ENCODE results near the gene KIAA1549.
"Not testable (repeated sequence)": the region's sequence is repeated elsewhere in the genome, so short reads cannot be mapped to it uniquely, and the experiment has no call there.

KIAA1549 gene

DNA sequence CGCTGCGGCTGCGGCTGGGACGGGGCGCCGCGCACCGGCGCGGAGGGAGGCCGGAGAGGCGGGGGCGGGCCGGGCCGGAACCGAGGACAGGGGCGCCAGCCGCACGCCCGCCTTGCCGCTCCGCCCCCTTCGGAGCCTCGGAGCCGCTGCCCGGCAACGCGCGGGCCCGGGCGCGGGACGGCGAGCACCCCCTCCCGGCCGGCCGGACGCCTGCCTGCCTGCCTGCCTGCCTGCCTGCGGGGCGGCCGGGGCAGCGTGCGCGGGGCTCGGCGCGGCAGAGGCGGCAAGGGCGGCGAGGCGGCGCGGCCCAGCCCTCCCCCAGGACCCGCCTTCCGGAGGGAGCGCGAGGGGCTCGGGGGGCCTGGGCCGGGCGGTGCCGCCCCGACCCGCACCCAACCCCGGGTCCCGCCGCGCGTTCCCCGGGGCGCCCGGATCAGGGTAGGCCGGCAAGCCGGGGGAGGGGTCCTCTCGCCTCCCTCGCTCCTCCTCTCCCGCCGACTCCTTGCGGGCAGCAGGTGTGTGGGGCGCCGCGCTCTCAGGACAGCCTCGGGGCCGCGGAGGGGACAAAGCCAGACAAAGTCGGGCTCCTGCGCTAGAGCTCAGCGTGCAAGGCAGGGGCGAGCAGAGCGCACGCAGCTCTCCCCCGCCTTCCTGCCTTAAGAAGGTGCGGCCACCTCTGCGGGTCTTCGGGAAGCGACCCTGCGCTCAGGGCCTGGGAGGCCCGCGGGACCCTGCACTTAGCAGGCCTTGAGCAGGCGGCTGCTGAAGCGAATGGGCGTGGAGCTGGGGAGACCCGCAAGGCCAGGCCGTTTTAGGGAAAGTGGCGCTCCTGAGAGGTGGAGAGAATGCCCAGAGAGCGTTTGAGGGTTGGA is at the start of gene KIAA1549:
Gene KIAA1549 (minus strand): TSS at position 58 of the 872 bp plus-strand sequence. CDS start 120 bp downstream, outside the sequence.
- DNase-seq: no peak

DNA sequence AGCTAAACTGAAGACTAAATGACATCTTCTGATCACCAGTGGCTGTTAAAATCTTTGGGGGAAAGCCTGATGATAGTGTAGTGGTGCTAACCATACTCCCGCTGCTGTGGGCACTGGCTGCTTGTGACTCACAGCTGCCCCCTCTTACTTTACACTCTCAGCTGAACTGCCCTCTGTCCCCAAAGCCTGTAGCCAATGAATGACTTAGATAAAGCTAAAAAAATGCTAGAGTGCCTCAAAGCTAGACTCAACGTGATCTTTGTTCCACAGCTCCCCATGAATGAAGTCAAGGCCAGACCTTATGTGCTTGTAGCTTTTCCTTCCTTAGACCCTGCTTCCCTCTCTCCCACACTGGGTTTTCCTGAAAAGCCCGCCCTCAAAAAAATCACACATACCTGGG is 48.2 kb upstream of the KIAA1549 start:
- no peak for DNase-seq

DNA sequence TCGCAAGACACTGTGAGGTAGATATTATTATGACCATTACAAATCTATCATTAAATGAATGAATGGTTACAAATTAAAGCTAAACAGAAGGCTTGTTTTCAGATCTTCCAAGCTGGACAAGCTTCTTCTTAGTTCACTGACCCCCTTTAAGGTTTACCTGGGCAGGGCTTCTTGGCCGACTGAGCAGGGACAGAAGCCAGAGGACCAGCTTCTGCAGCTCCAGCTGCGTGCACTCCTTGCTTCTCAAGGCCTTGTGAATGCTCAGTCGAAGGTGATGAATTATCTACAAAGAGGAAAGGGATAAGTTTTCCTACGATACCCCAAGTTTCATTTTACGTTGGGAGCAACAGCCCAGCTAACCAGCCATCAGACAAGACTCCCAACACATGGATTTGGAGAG is 45.4 kb upstream of the KIAA1549 start:
- no peak for DNase-seq

DNA sequence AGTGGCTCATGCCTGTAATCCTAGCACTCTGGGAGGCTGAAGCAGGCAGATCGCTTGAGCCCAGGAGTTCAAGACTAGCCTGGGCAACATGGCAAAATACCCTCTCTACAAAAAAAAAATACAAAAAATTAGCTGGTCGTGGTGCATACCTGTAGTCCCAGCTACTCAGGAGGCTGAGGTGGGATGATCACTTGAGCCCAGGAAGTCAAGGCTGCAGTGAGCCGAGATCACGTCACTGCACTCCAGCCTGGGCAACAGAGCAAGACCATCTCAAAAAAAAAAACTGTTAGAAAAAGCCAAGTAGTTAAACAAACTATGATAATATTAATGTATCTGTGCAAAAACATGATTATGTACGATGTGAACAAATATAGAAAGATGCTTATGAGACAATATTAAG is 44.7 kb upstream of the KIAA1549 start:
- DNase-seq: not testable (repeated sequence)

DNA sequence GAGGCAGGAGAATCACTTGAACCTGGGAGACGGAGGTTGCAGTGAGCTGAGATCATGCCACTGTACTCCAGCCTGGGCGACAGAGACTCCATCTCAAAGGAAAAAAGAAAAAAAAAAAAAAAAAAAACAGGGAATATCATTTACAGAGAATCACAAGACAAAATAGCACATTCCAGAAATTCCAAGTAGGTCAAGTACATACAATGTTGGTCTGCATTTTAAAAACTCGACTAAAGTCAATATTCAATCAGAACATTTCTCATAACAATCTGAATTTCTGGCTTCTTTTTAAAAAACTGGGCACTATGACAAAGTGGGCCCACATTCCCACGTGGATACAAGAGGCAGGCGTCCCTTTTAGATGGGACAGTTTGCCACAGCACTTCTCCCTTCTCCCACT is 41.9 kb upstream of the KIAA1549 start:
- DNase-seq: no peak

DNA sequence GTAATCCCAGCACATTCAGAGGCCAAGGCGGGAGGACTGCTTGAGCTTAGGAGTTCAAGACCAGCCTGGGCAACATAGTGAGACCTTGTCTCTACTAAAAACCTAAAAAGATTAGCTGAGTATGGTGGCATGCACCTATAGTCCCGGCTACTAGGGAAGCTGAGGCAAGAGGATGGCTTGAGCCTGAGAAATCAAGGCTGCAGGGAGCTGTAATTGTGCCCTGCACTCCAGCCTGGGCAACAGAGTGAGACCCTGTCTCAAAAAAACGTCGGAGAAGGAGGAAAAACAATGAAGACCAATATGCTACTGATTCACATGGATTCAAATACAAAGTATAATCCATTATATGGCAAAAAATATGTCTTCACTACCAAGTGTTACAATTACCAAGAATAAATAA is 41.1 kb upstream of the KIAA1549 start:
- no peak for DNase-seq

DNA sequence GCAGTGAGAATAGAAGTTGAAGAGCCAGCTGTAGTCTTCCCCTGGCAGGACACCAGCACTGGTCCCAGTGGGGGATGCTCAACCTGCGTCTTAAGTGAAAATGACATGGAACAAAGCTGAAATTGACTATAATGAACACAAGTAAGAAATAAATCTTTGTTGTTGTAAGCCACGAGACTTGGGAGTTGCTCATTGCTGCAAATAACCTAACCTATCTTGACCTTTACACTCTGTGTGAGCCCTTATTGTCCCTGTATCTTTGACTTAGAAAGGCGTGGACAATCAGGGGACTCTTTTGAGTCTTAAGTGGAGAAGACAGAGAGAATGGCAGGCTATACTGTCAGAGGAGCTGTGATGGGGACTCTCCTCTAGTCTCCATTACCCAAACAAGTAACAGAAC is 37.7 kb upstream of the KIAA1549 start:
- no peak for DNase-seq

DNA sequence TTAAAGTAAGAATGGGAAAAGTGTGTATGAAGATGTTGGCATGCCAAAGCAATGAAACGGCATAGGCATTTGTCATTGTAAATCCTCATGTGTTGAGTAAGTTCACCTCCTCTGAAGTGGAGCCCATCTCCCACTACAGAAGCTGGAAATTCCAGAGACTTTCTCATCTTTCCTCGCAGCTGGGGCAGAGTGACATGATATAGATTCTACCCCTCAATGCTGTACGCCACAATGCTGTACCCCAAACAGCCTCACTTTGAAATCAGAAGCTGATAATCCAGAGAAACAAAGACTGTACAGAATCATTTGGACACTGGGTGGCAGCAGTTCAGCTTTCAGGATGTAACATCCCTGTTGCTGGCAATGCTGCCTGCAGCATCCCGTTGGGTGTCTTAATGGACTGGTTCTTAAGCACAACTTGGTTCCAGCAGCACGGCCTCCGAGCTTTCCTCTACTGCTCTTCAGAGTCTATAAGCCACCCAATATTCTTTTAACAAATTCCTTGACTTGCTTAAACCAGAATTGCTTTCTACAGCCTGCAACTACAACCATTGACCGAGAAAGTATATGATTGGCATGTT is 35.8 kb upstream of the KIAA1549 start:
- DNase-seq: peak; percentile 26

DNA sequence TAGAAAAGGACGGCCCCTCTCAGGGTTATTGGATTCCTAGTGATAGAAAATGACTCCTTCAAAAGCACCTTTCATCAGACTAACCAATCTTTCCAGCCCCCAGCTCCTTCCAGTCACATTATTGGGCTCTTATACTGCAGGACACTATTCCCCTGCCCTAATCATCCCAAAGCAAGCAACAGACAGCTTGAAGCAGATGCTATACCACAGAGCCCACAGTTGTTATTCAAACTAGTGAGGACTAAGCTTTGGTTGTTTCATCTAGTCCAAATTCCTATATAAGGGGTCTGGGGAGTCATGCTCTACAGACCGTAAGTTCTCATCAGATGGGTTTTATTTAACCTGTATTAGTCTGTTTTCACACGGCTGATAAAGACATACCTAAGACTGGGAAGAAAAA is 30.2 kb upstream of the KIAA1549 start:
- DNase-seq: no peak

DNA sequence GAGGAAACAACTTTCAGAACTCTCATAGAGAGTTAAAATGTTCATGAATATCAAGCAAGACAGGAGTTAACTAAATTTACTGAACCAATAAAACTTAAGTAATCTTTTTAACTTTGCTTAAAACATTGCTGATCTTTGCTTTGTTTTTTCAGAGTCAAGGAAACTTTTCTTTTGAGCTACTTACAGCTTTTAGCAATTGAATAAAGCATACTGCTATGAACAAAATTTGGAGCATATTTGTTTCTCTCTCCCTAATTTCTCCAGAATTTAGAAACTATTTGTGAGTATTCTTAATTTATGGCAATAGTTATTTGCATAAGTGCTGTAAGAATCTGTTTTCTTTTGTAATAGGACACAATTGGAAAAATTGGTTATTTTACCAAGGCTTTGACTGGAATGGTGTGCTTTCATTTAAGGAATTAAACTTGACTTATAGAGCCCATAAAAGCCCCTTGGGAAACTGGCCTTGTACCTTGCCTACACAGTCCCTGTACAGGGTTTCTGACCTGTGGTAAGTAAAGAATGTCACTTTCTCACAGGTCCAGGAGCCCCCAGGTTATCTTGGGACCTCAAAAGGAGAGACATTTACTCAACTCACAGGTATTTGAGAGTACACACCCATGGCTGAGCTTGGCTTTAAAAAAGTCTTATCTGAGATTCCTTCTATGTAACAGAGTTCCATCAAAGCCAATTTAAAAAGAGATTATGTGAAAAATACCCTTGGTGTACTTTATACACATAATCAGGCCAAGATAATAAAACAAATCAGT is 23.3 kb upstream of the KIAA1549 start:
- no peak for DNase-seq

DNA sequence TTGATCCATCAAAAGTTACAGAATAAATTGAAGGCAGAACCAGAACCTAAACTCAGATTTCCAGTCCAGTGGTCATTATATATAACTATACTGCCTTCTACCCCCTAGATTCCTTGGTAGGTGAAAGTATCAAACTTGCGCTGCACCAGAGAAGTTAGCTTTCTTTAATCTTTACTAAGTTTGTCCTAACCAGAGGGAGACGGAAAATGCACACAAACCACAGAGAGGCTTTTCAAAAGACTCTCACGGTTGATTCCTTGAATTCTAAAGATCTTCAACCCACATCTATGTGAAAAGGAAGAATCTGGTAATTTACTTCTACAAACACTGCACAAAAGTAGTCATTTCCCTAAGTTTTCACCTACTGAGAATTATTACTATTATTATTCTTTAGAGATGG is 18.2 kb upstream of the KIAA1549 start:
- DNase-seq: no peak

DNA sequence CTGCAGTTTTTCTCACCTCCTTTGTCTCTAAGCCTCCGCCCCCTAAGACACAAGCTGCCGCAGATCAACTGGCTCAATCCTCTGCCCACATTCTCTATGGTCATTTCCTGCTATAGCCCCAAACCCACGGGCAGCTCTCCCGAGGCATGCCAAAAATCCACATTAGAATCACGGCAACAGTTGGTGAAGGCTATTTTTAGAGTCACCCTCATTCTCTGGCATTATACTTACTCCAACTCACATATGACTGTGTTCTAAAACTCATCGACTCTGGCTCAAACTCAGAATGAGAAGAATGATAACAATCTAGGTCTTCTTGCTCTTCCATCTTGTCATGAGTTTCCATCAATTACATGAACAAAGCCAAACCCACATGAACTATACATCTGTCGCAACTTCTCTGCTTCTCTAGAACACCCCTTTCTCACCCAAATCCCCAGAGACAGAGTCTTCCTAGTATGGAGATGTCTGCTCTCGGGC is 10.9 kb upstream of the KIAA1549 start:
- DNase-seq: no peak

DNA sequence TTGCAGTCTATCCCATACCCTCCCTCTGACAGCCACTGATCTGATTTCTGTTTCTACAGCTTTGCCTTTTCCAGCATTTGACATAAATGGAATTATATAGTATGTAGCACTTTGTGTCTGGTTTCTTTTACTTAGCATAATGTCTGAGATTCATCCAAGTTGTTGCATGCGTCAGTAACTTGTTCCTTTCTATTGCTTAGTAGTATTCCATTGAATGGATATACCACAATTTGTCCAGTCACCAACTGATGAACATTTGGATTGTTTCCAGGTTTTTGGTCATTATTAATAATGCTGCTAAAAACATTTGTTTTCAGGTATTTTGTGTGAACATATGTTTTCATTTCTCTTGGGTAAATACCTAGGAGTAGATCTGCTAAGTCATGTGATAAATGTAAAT is 6.5 kb upstream of the KIAA1549 start:
- no peak for DNase-seq

DNA sequence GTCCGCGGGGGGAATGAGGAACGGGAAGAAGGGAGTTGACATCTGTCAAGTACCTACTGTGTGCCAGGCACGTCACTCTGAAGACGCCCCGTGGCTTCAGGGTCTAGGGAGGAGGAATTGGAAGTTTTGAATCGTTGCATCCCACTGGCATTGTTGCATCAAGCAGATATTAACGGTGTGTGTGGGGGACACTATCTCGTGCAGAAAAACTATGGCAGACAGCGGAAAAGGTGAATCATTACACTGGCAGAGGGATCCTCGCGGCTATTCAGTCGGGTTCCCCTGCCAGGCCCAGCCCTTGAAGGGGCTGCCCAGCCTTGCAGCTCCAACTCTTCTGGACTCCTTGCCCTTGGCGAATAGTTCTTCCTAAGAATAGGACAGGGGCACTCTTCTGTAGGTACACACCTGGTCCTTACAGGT is 1.0 kb upstream of the KIAA1549 start:
- DNase-seq: no peak

DNA sequence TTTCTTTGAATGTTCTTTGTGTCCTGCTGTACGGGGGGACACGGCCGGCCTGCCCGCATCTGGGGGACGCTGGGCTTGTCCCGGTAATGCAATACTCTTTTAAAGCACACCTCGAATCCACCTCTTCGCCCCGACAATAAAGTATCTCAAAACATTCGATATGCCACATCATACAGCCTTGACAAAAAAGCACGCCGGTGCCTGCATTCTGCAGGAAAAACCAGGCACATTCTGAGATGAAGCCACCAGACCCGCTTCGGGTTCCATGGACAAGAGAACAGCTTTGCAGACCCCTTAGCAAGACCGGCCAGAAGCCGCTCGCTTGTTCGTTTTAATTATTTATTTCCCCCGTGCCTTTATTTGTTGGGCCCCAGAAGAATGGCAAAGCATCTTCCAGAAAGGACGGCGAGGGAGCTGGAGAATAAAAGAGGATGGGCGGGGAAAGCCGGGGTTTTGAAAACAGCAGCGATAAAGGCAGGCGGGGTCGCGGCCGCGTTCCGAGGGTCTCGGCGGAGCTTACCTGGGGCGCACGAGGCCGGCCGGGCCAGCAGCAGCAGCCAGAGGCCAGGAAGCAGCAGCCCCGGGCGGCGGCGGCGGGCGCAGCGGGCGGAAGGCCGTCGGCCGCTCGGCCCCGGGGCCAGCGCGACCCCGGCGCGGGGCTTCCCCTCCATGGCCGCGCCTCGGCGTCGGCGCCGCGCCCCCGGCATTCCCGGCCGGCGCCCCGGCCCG is 462 bp downstream of the KIAA1549 start:
- no peak for DNase-seq

DNA sequence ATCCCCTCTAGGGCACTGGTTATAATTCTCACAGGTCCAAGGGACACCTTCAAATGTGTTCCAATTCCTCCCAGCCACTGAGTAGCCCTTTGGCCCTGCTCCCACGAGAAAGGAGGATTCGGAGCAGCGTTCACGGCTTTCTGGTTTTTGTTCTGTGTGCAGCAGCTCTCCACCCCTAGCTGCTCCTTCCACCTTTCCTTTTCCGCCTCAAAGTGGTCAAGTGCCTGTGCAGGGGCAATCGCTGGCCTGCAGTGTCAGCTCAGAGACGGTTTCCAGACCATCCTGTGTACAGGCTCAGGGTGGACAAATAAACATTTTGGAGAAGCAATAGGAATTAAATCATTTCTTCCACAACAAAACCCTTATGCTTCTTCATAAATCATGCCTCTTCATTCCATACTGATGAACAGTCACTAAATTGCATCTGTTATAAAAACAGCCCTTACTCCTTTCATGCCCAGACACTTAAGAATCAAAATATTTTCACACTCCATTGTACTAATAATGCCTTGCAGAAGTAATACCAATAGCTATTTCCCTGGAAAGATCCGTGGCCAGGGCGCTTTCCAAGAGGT is 1.1 kb downstream of the KIAA1549 start:
- no peak for DNase-seq

DNA sequence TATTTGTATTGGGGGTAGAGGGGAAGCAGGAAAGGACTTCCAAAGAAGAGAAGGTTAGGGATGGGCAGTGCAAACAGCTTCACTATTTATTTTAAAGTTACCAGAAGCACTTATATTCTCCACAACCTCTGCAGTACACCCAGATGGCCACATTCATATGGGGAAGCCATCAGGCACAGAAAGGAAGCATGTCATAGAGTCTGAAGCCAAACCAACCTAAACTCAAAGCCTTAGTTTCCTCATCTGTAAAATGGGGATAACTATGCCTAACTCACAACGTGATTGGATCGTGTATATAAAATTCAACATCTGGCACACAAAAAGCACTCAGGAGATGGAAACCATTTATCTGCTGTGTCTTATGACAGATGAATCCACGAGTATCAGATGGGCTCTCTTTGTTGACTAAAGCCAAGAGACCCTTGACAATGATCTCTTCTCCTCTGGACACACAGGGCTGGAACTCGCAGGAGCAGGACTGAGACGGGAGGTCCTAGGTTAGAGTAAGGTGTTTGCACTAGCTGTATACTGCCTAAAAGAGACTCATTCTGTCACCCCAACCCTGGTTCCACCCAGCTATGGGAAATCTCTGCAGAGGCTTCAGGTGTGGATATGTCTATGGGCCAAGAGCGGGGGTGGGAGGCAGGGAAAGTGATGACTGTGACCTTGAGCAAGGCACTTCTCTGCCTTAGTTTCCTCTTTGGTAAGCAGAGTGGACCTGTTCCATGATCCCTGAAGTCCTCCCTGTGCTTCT is 1.8 kb downstream of the KIAA1549 start:
- no peak for DNase-seq

DNA sequence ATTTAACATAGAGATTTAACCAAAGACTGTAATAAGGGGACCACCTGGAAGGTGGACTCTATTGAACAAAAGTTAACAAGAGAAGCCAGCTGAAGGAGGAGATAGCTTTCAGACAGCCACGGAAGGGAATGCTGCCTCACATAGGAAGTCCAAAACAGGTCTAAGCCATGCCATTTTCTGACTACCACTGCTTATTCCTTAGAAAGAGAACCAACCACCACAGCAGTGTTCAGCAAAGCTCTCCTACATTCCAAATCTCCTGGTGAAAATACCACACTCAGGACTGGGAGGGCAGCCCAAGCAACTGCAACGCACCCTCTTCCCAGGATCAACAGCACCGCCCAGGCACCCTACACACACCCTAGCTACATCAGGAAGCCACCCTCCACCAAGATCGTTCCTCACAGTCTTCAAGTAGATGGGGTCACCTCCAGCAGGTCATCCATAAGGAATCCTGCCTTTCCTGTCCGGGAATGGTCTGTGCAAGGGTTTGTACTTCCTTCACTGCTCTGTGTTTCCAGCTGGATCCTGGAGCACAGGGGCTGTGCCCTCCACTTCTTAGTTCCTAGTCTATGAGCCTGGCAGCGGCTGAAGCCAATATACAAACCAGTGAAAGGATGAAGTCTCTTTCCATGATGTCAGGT is 2.5 kb downstream of the KIAA1549 start:
- DNase-seq: no peak

DNA sequence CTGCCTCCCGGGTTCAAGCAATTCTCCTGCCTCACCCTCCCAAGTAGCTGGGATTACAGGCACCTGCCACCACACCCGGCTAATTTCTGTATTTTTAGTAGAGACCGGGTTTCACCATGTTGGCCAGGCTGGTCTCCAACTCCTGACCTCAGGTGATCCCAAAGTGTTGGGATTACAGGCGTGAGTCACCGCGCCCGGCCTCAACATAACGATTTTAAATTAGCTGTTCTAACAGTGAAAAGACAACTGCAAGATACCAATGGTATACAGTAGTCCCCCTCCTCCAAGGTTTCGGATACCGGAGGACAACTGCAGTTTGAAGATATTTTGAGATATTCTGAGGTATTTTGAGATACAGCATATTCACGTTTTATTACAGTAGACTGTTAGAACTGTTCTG is 5.0 kb downstream of the KIAA1549 start:
- DNase-seq: not testable (repeated sequence)

DNA sequence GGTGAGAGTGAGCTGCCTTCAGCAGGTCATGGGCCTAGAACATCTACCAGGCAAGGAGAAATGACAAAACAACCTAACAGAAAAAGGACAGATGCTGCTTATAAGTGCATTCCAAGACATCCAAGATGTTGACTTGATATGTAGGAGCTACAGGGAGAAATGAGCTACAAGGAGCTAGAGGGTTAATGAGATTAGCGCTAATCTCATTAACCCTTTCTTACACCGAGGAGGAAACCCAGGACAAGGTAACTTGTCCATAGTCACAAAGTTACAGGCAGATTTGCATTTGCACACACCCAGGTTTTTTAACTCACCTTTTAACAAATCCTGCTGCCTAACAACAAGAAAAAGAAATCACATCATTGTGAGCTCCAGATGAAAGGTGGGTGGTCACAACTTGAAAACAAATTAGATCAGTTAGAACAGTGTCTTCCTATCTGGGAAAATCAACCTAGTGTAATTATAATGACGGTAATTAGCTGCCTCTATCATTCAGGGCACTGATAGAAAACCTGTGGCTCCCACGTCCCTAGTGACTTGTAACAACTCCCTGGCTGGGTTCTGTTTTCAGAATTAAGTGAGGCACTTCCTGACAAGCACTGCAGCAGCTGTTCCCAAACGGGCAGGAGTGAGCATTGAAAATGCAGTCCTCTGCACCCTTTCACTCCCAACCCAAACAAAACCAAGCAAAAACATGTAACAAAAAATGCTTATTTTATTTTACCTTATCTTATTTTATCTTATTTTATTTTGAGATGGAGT is 5.7 kb downstream of the KIAA1549 start:
- DNase-seq: no peak

Data from T1000 (cell line).